K562 (cell line): ENCODE results near the gene GP1BB. TPM values are rescaled to one million over a fixed set of nuclear protein-coding genes. Genes with fewer than 3 reads are reported as not detected.

Experiments used
- CREM ChIP-seq: IDR thresholded peaks from 2 replicates; pipeline ENCODE4 v1.6.1; 2014; ENCODE audit warnings: antibody characterized with exemption, low read depth
- CTBP1 ChIP-seq: fragments of 450-650 bp; IDR thresholded peaks from 2 replicates; pipeline ENCODE4 v1.6.1; 2016; ENCODE audit warnings: borderline replicate concordance
- ETV1 ChIP-seq: fragments of 450-650 bp; conservative IDR thresholded peaks from 2 replicates; pipeline ENCODE4 v1.6.1; 2016; ENCODE audit warnings: missing genetic modification characterization, control low read depth, low read depth, missing compliant biosample characterization
- HNRNPL ChIP-seq: fragments of 200-400 bp; formaldehyde crosslinking; IDR thresholded peaks from 2 replicates; pipeline ENCODE4 v1.6.1; 2017; ENCODE audit warnings: low read depth, mild to moderate bottlenecking, low read length
- NEUROD1 ChIP-seq: fragments of 150-350 bp; IDR thresholded peaks from 2 replicates; pipeline ENCODE4 v1.6.1; 2014; ENCODE audit warnings: borderline replicate concordance, low read length, low read depth; ENCODE audit not compliant: partially characterized antibody
- NRF1 ChIP-seq, 2 experiments: fragments of 450-650 bp; IDR thresholded peaks in 1 of 2; conservative IDR thresholded peaks in 1 of 2; 2 replicates each; pipeline ENCODE4 v1.6.1; 2014; ENCODE audit warnings: mild to moderate bottlenecking in 2 of 2
- RCOR1 ChIP-seq, 2 experiments: IDR thresholded peaks; 2 replicates each; pipeline ENCODE4 v1.6.1; 2012; ENCODE audit warnings: low read depth in 2 of 2, low read length in 2 of 2, borderline replicate concordance in 1 of 2, improper control_type of control experiment in 1 of 2
- REST ChIP-seq, 2 experiments: fragments of 450-650 bp; formaldehyde crosslinking in 1 of 2; IDR thresholded peaks; 2 replicates each; pipeline versions ENCODE4 v1.4.0 to v1.6.1; 2014 to 2020; ENCODE audit warnings: mild to moderate bottlenecking in 2 of 2, borderline replicate concordance in 1 of 2, low read depth in 1 of 2
- ZBTB33 ChIP-seq: sonication (generic); formaldehyde crosslinking; IDR thresholded peaks from 2 replicates; pipeline ENCODE4 v1.8.1; 2023; ENCODE audit warnings: mild to moderate bottlenecking, missing genetic modification reagents
- ZFX ChIP-seq: sonication (generic); formaldehyde crosslinking; IDR thresholded peaks from 2 replicates; pipeline ENCODE4 v1.8.0; 2022; ENCODE audit warnings: mild to moderate bottlenecking, missing genetic modification reagents, moderate library complexity
- polyA plus RNA-seq, 8 experiments: library from polyadenylated mRNA; depleted of rRNA in 4 of 8; stranded (reverse) in 5 of 8; unstranded in 3 of 8; fragments of >200 nt; fragmentation: Nextera tagmentation in 2 of 8; fragmentation: Illumina TruSeq in 1 of 8; extraction: Ambion mirVana in 2 of 8; extraction: Trizol in 1 of 8; gene quantifications; 2 replicates each; pipeline versions ENCODE4 v1.2.1 to v1.2.3, GENCODE V29; 2011 to 2014; ENCODE audit warnings: inconsistent platforms in 1 of 8, missing spikeins in 1 of 8
- total RNA-seq, 7 experiments: library from RNA; depleted of rRNA in 6 of 7; stranded (reverse); fragments of >200 nt in 6 of 7; fragmentation: Illumina TruSeq in 2 of 7; extraction: Trizol in 2 of 7; gene quantifications; 2 replicates each; pipeline versions ENCODE4 v1.2.1 to v1.2.3, GENCODE V29; 2011 to 2021; ENCODE audit warnings: low replicate concordance in 1 of 7

Gene GP1BB
- total and polyA plus RNA-seq, 9 of the 15 experiments (the other 6 are each of a cell fraction or from before 2014, with no cell fraction given): 0.69 to 162 (median 2.8) TPM

GRCh38 chr22:19680911-19681862 is 42.2 kb upstream of the GP1BB start (continued):
- TF ChIP-seq NEUROD1 (no peak), CTBP1 (peak; percentile 83), NRF1 (conservative IDR thresholded peaks at IDR 0.05 in 1 of 2, IDR thresholded peaks at IDR 0.05 in 1 of 2) (0 out of 4 replicates have a peak, but pooled peaks of 1 of the 2 experiments have one; percentile 6), RCOR1 (IDR thresholded peaks at IDR 0.05; ENCODE audit: borderline replicate concordance in 1 of 2, low read depth in 2 of 2, low read length in 2 of 2) (no peak), ETV1 (tag) (peak; percentile 70), ZBTB33 (CRISPR knock-in tag) (peak; percentile 51; the same call in 1 of the 2 replicates), CREM (no peak), ZFX (CRISPR knock-in tag) (no peak), HNRNPL (no peak), REST (IDR thresholded peaks at IDR 0.05; ENCODE audit: borderline replicate concordance) (no peak; the same call in 1 of the 2 replicates), REST (CRISPR knock-in tag; IDR thresholded peaks at IDR 0.05; ENCODE audit: low read depth) (no peak)
